Measurements from ENCODE around the gene UBA3.

Gene UBA3

DNA sequence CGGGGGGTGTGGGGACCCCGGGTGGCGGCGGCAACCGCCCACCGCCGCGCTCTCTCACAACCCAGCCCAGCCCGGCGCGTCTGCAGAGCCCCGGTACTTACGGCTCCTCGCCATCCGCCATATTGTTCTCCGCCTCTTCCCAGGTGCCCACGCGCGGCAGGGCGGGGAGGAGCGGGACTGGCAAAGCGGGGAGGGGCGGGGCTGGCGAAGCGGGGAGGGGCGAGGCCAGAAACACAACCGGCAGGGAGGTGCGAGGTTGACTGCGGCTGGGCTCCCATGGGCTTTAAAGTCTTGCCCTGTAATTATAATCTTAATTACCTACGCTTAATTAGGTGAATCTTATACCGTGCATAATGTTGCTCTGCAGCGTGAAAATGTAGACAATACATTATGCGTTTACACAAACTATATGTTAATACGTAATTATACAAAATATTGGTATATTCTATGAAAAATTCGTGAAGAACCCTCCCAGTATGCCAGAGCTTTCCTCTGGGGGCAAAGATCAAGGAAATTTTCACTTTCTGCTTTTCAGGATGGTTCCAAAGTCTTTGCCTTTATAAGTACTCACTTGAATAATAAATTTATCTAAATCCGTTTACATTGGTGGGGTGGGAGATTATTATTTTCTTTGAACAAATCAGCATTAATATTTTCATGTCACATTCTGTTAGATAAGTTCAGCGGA is at the start of gene UBA3:
Gene UBA3, minus strand, starts transcription at position 133 of the 688 bp plus-strand sequence. Its CDS starts 12 bp downstream, at position 121.
- Histone ChIP-seq H3K4me3 (ENCODE audit: low read depth in 1 of 2, low read length in 2 of 2) (peak within 1 kb of the TSS; percentile 76 to 98), H3K36me3 (ENCODE audit: control insufficient read depth in 1 of 2, insufficient read depth in 2 of 2, low read length in 2 of 2) (no peaks in the 10 kb centered on the region), H3K4me1 (ENCODE audit: control insufficient read depth in 1 of 2, insufficient read depth in 2 of 2, low read length in 2 of 2) (peaks cover 26 to 43% of the 10 kb centered on the region in 2 donors), H3K9me3 (ENCODE audit: control insufficient read depth in 1 of 2, low read length in 2 of 2) (no peaks in the 10 kb centered on the region), H3K27me3 (ENCODE audit: low read depth, low read length) (no peaks in the 10 kb centered on the region), H3K27ac (ENCODE audit: low read length) (peak within 1 kb of the TSS; percentile 80)

DNA sequence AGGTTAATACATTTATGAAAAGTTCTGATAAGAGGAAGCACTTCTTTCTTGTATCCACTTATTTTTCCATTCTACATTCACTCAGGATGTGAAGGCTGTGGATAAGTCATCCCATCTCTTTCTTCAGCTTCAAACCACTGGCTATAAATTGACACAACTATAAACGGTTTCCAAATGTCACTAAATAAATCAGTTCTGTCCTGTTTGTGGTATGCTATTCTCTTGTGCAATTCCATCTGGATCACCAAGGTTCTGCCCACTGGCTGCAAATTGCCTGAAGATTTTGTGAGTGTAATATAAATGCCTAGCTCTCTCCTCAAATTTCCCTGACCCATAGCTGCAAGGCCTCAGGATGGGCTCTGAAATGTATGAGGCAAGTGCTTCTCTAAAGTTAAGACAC is 49.4 kb upstream of the UBA3 start:
- Histone ChIP-seq H3K9me3 (ENCODE audit: control insufficient read depth in 1 of 2, low read length in 2 of 2) (no peaks in the 10 kb centered on the region), H3K27me3 (ENCODE audit: low read depth, low read length) (no peaks in the 10 kb centered on the region), H3K36me3 (ENCODE audit: control insufficient read depth in 1 of 2, insufficient read depth in 2 of 2, low read length in 2 of 2) (no peaks in the 10 kb centered on the region), H3K4me3 (ENCODE audit: low read depth in 1 of 2, low read length in 2 of 2) (no peak overlapping the region), H3K27ac (ENCODE audit: low read length) (no peak overlapping the region), H3K4me1 (ENCODE audit: control insufficient read depth in 1 of 2, insufficient read depth in 2 of 2, low read length in 2 of 2) (no peaks in the 10 kb centered on the region)

DNA sequence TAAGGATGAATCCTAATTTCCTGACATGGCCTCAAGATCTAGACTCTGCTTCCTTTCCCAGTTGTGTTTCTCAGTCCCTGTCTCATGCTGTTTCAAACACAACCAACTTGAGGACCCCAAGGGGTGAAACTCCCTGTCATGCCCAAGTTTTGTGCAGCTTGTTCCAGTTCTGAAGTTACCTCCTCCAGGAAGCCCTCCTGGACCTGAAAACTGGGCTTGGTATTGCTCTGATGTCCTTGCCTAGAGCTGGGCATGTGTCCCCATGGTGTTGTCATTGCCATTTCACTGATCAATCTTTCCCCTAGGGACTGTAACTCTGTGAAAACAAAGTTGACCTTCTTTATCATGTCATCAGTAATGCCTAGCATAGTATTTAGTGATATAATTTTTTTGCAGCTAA is 48.3 kb upstream of the UBA3 start:
- Histone ChIP-seq H3K4me3 (ENCODE audit: low read depth in 1 of 2, low read length in 2 of 2) (no peak overlapping the region), H3K9me3 (ENCODE audit: control insufficient read depth in 1 of 2, low read length in 2 of 2) (no peaks in the 10 kb centered on the region), H3K27me3 (ENCODE audit: low read depth, low read length) (no peaks in the 10 kb centered on the region), H3K36me3 (ENCODE audit: control insufficient read depth in 1 of 2, insufficient read depth in 2 of 2, low read length in 2 of 2) (no peaks in the 10 kb centered on the region), H3K27ac (ENCODE audit: low read length) (no peak overlapping the region), H3K4me1 (ENCODE audit: control insufficient read depth in 1 of 2, insufficient read depth in 2 of 2, low read length in 2 of 2) (no peaks in the 10 kb centered on the region)

DNA sequence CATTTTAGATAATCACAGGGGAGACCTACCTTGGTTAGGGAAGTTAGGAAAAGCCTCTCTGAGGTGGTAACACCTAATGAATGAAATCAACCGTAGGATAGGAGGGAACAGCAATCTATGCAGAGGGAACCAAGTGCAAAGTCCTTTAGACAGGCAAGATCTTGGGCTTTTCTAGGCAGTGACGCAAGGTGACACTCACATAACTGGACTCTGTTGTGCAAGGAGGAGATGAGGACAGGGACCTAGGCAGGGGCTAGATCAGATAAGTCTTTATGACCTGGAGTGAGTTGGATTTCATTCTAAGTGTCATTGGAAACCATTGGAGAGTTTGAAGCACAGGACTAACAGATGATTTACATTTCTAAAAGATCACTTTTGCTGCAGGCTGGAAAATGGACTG is 46.8 kb upstream of the UBA3 start:
- Histone ChIP-seq H3K4me3 (ENCODE audit: low read depth in 1 of 2, low read length in 2 of 2) (no peak overlapping the region), H3K36me3 (ENCODE audit: control insufficient read depth in 1 of 2, insufficient read depth in 2 of 2, low read length in 2 of 2) (no peaks in the 10 kb centered on the region), H3K9me3 (ENCODE audit: control insufficient read depth in 1 of 2, low read length in 2 of 2) (no peaks in the 10 kb centered on the region), H3K27ac (ENCODE audit: low read length) (no peak overlapping the region), H3K27me3 (ENCODE audit: low read depth, low read length) (no peaks in the 10 kb centered on the region), H3K4me1 (ENCODE audit: control insufficient read depth in 1 of 2, insufficient read depth in 2 of 2, low read length in 2 of 2) (peaks cover 0 to 7% of the 10 kb centered on the region in 2 donors)

DNA sequence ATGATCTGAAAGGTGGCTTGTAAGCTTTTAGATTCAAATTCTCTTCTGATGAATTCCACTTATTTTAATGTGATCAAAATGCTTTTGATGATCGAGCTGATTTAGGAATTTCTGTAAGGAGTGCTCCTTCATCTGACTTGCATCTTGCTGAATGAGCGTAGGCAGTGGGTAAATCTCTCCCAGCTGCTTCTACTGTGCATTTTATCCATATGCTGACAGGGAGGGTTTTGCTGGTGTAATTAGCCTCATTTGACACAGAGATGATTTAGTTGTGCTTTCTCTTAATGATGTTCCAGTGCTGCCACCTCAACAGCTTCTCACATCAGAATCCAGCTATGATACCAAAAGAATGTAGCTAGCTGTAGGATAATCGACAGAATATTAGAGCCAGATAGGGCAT is 46.1 kb upstream of the UBA3 start:
- Histone ChIP-seq H3K4me3 (ENCODE audit: low read depth in 1 of 2, low read length in 2 of 2) (no peak overlapping the region), H3K27ac (ENCODE audit: low read length) (no peak overlapping the region), H3K36me3 (ENCODE audit: control insufficient read depth in 1 of 2, insufficient read depth in 2 of 2, low read length in 2 of 2) (no peaks in the 10 kb centered on the region), H3K9me3 (ENCODE audit: control insufficient read depth in 1 of 2, low read length in 2 of 2) (no peaks in the 10 kb centered on the region), H3K4me1 (ENCODE audit: control insufficient read depth in 1 of 2, insufficient read depth in 2 of 2, low read length in 2 of 2) (peaks cover 0 to 13% of the 10 kb centered on the region in 2 donors), H3K27me3 (ENCODE audit: low read depth, low read length) (no peaks in the 10 kb centered on the region)

DNA sequence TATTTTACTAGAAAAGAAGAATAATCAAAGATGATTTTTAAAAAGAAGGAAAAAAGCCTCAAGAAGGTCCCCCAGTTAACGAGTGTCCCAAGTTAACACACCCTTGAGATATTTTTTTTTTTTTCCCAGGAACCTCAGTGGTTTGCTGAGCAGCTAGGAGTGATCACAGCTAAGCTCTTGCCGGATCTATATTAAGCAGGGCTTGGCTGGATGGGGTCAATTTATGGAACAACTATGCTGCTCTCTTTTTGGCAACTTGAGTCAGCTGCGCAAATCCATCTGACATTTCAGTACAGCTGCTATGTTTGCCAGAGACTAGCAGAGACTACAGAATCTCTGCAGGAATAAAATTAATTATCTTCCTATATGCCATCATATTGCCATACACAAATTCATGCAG is 42.2 kb upstream of the UBA3 start, which contains the start of gene LMOD3:
Gene LMOD3, minus strand, starts transcription at position 193 of the 400 bp plus-strand sequence. CDS start 209 bp downstream, outside the sequence.
- Histone ChIP-seq H3K27me3 (ENCODE audit: low read depth, low read length) (no peaks in the 10 kb centered on the region), H3K4me1 (ENCODE audit: control insufficient read depth in 1 of 2, insufficient read depth in 2 of 2, low read length in 2 of 2) (peaks cover 0 to 13% of the 10 kb centered on the region in 2 donors), H3K9me3 (ENCODE audit: control insufficient read depth in 1 of 2, low read length in 2 of 2) (no peaks in the 10 kb centered on the region), H3K36me3 (ENCODE audit: control insufficient read depth in 1 of 2, insufficient read depth in 2 of 2, low read length in 2 of 2) (no peaks in the 10 kb centered on the region), H3K4me3 (ENCODE audit: low read depth in 1 of 2, low read length in 2 of 2) (no peak within 1 kb of the TSS), H3K27ac (ENCODE audit: low read length) (no peak within 1 kb of the TSS)

DNA sequence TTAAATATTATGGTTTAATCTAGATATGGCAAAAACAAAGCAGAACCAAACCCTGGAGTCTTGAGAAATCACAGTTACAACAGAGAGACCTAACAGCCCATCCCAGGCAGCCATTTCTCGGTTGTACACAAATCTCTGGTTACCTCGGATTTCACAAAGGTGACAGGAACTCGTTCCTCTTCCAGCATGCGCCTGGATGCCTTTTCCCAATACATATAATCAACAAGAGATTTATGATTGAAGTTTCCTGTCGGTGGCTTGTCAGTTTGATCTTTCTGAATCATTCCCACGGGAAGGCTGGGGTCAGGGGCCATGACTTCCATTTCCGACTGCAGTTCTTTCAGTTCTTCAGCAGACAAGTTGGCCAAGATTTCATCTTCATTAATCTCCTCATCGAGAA is 41.8 kb upstream of the UBA3 start:
- Histone ChIP-seq H3K27me3 (ENCODE audit: low read depth, low read length) (no peaks in the 10 kb centered on the region), H3K27ac (ENCODE audit: low read length) (no peak overlapping the region), H3K4me1 (ENCODE audit: control insufficient read depth in 1 of 2, insufficient read depth in 2 of 2, low read length in 2 of 2) (peaks cover 0 to 13% of the 10 kb centered on the region in 2 donors), H3K9me3 (ENCODE audit: control insufficient read depth in 1 of 2, low read length in 2 of 2) (no peaks in the 10 kb centered on the region), H3K4me3 (ENCODE audit: low read depth in 1 of 2, low read length in 2 of 2) (no peak overlapping the region), H3K36me3 (ENCODE audit: control insufficient read depth in 1 of 2, insufficient read depth in 2 of 2, low read length in 2 of 2) (no peaks in the 10 kb centered on the region)

DNA sequence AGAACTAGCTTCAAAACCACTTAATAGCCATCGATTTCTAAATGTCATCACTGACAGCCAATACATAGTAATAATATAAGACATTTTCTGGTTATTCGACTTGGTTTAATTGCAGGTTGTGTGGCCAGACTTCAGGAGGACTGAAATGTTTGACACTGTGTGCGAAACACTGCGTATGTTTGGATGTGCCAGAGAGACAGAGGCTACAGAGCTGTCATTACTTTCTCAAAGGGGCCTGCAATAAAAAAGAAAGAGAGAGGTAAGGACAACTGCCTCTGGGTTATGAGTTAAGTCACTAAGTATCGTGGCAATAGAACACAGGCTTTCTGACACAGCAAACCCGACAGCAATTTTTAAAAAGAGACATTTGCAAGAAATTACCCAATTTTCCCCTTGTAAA is 41.3 kb upstream of the UBA3 start:
- Histone ChIP-seq H3K27ac (ENCODE audit: low read length) (no peak overlapping the region), H3K9me3 (ENCODE audit: control insufficient read depth in 1 of 2, low read length in 2 of 2) (no peaks in the 10 kb centered on the region), H3K27me3 (ENCODE audit: low read depth, low read length) (no peaks in the 10 kb centered on the region), H3K36me3 (ENCODE audit: control insufficient read depth in 1 of 2, insufficient read depth in 2 of 2, low read length in 2 of 2) (no peaks in the 10 kb centered on the region), H3K4me3 (ENCODE audit: low read depth in 1 of 2, low read length in 2 of 2) (no peak overlapping the region), H3K4me1 (ENCODE audit: control insufficient read depth in 1 of 2, insufficient read depth in 2 of 2, low read length in 2 of 2) (peaks cover 0 to 13% of the 10 kb centered on the region in 2 donors)

DNA sequence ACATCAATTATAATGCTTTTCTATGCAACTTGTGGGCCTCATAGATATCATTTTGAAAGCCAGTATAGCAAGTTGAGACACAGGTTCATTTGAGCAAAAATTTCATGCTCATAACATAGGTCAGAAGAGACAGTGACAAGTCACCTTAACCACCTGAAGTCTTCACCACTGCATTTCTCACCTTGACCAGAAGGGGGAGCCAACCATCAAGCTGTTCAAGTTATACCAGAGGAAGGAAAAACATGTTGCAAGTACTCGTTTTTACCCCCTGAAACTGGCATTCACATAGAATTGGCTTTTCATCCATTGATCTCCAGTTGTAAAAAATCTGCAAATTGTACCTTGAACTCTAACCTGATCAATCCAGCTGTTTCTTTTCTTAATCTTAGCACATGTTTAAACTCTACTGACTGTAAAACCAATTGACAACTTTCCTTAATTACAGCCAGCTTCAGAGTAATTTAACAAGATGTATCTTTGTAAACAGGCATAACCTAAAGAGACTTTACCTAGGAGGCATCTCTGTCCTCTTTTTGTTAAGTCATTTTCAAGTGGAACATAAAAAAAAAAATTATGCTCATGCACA is 40.8 kb upstream of the UBA3 start:
- Histone ChIP-seq H3K4me3 (ENCODE audit: low read depth in 1 of 2, low read length in 2 of 2) (no peak overlapping the region), H3K36me3 (ENCODE audit: control insufficient read depth in 1 of 2, insufficient read depth in 2 of 2, low read length in 2 of 2) (no peaks in the 10 kb centered on the region), H3K27ac (ENCODE audit: low read length) (no peak overlapping the region), H3K4me1 (ENCODE audit: control insufficient read depth in 1 of 2, insufficient read depth in 2 of 2, low read length in 2 of 2) (peaks cover 0 to 13% of the 10 kb centered on the region in 2 donors), H3K9me3 (ENCODE audit: control insufficient read depth in 1 of 2, low read length in 2 of 2) (no peaks in the 10 kb centered on the region), H3K27me3 (ENCODE audit: low read depth, low read length) (no peaks in the 10 kb centered on the region)

DNA sequence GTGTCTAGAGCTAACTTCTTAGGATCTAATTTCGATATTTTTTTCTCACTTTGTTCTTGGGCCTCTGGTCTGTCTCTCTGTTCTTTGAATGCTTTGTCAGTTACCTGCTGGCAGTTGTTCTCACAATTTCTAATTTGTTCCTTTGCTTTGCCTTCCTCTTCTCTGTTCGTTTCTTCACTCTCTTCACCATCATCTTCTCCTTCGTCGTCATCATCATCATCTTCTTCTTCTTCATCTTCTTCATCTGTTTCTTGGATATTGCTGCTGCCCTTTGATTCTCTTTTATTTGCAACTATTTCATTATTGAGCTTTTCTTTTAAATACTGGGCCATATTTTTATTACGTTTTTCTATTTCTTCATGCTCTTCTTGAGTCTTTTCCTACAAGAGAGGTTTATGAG is 39.5 kb upstream of the UBA3 start:
- Histone ChIP-seq H3K36me3 (ENCODE audit: control insufficient read depth in 1 of 2, insufficient read depth in 2 of 2, low read length in 2 of 2) (no peaks in the 10 kb centered on the region), H3K9me3 (ENCODE audit: control insufficient read depth in 1 of 2, low read length in 2 of 2) (no peaks in the 10 kb centered on the region), H3K4me3 (ENCODE audit: low read depth in 1 of 2, low read length in 2 of 2) (no peak overlapping the region), H3K27me3 (ENCODE audit: low read depth, low read length) (no peaks in the 10 kb centered on the region), H3K27ac (ENCODE audit: low read length) (no peak overlapping the region), H3K4me1 (ENCODE audit: control insufficient read depth in 1 of 2, insufficient read depth in 2 of 2, low read length in 2 of 2) (peaks cover 0 to 13% of the 10 kb centered on the region in 2 donors)

DNA sequence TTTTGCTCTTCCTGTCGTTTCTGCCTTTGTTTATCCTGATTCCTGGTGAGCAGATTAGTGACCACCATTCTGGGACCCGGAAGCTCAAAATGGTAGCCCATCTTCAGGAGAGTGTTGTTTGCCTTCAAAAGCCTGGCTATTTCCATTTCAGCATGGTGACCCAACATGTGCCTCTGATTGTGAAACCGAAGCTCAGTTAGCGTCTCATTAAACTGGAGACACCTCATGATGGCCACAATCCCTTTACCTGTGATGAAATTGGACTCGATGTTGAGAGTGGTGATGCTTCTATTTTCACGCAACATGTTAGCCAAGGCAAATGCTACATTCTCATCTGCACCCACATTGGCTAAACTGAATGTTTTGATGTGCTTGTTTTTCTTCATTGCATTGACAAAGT is 39.0 kb upstream of the UBA3 start:
- Histone ChIP-seq H3K4me1 (ENCODE audit: control insufficient read depth in 1 of 2, insufficient read depth in 2 of 2, low read length in 2 of 2) (peaks cover 0 to 13% of the 10 kb centered on the region in 2 donors), H3K27ac (ENCODE audit: low read length) (no peak overlapping the region), H3K9me3 (ENCODE audit: control insufficient read depth in 1 of 2, low read length in 2 of 2) (no peaks in the 10 kb centered on the region), H3K4me3 (ENCODE audit: low read depth in 1 of 2, low read length in 2 of 2) (no peak overlapping the region), H3K27me3 (ENCODE audit: low read depth, low read length) (no peaks in the 10 kb centered on the region), H3K36me3 (ENCODE audit: control insufficient read depth in 1 of 2, insufficient read depth in 2 of 2, low read length in 2 of 2) (no peaks in the 10 kb centered on the region)

DNA sequence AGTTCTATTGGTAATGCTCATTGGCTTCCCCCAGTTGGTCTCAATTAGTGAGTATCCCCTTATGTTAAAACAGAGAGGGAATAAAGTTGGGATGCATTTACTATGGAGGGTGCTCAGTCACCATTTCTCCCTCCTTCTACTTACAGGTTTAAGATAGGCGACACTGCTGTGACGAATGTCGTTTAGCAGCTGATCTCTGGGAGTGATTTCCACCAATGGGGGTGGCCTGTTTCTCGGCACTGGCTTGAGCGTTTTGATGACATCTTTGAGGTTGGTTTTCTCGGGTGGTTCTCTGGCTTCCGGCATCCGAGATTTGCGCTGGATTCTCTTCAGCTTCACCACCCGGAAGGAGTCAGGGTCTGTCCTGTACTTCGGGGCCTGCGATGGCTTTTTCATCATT is 38.4 kb upstream of the UBA3 start:
- Histone ChIP-seq H3K36me3 (ENCODE audit: control insufficient read depth in 1 of 2, insufficient read depth in 2 of 2, low read length in 2 of 2) (no peaks in the 10 kb centered on the region), H3K4me1 (ENCODE audit: control insufficient read depth in 1 of 2, insufficient read depth in 2 of 2, low read length in 2 of 2) (peaks cover 0 to 13% of the 10 kb centered on the region in 2 donors), H3K9me3 (ENCODE audit: control insufficient read depth in 1 of 2, low read length in 2 of 2) (no peaks in the 10 kb centered on the region), H3K27ac (ENCODE audit: low read length) (no peak overlapping the region), H3K4me3 (ENCODE audit: low read depth in 1 of 2, low read length in 2 of 2) (no peak overlapping the region), H3K27me3 (ENCODE audit: low read depth, low read length) (no peaks in the 10 kb centered on the region)
